Activated CD8-positive, alpha-beta memory T cell treated with anti-CD3 and anti-CD28 coated beads for 4 hours (primary cell): ENCODE results near the gene UBXN11.
A peak's percentile ranks its signal among the peaks of the same experiment; 100 is the strongest.

Experiments used
- DNase-seq, 2 donors: peaks; one replicate each; pipeline ENCODE4 v3.0.0-alpha.2; 2020; ENCODE audit warnings: low read depth in 2 of 2

The UBXN11 gene

DNA sequence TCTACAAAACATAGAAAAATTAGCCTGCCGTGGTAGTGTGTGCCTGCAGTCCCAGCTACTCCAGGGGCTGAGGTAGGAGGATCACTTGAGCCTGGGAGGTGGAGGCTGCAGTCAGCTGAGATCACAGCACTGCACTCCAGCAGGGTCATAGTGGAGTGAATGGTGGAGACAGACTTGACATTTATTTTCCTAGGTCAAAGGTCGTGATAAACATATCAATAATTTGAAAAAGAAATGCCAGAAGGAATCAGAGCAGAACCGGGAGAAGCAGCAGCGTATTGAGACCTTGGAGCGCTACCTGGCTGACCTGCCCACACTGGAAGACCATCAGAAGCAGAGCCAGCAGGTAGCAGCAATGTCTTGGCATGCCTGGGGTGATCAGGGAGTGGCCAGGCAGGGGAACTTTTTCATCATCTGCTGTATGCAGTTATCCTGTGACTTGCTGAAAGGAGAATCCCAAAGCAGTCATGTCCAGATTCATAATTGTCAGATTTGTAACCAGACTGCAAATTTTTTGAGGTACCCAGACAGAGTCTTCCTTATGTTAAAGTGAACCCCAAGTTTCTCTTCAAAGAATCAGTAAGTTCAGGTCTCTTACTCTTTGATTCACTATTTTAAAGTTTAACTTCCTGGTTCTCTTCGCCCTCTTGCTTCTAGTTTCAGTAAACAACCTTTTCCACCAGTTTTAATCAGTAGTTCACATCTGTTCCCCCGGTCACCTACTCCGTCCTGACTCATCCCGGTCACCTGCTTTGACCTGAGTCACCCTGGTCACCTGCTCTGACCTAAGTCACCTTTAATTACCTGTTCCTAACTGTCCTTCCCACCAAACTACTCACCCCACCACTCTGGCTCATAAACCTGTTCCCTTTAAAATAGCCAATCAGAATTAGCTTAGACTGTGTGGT, 37.9 kb downstream of the UBXN11 start:
- no peak for DNase-seq

GRCh38 chr1:26265405-26265804, 41.0 kb downstream of the UBXN11 start:
- DNase-seq: no peak

DNA sequence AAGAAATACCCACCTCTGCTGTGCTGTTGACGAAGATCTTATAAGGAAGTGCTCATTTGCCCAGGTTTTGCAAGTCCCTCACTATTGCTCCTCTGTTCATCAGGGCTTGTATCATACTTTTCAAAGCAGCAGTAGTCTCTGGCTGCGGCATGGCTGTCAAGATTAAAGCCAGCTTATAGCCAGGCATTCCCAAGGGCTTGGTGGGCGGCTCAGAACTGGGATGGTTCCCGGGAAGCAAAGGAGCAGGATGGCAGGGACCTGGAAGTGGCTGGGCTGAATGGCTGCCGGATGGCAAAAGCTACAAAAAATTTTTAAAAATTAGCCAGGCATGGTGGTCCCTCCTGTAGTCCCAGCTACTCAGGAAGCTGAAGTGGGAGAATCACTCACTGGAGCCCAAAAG, 43.2 kb downstream of the UBXN11 start:
- no peak for DNase-seq

DNA sequence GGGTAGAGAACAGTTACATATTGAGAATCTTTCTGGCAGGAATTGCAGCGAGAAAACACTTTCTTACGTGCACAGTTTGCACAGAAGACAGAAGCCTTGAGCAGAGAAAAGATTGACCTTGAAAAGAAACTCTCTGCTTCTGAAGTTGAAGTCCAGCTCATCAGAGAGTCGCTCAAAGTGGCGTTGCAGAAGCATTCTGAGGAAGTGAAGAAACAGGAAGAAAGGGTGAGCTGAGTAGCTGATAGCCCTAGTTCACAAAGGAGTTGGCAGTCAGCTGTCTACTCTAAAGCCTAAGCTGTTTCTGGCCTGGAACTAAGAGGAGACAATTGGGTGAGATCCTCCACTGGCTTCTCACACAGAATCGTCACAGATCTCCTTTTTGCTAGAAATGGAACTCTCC, 46.9 kb downstream of the UBXN11 start:
- DNase-seq: no peak

GRCh38 chr1:26259005-26259404, 47.4 kb downstream of the UBXN11 start:
- DNase-seq: no peak

DNA sequence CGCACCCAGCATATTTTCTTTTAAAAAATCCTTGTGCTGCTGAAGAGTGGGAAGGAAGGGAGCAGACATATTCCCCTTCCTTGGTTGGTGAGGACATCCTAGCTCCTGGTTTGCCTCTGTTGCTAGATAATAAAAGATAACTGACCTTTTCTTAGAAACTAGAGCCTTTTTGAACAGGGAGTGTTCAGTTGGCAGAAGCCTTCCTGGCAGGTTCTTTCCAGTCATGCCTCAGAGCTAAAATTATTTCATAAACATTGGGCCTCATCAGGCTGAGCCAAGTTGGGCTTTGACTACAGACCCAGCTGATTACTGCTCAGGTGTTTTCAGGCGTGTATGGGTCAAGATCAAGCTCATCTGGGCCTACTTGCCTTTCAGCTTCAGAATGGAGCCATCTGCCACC, 49.2 kb downstream of the UBXN11 start:
- DNase-seq: no peak

- no peak for DNase-seq
Observed at GRCh38 chr1:26254404-26254803, 52.0 kb downstream of the UBXN11 start.

DNA sequence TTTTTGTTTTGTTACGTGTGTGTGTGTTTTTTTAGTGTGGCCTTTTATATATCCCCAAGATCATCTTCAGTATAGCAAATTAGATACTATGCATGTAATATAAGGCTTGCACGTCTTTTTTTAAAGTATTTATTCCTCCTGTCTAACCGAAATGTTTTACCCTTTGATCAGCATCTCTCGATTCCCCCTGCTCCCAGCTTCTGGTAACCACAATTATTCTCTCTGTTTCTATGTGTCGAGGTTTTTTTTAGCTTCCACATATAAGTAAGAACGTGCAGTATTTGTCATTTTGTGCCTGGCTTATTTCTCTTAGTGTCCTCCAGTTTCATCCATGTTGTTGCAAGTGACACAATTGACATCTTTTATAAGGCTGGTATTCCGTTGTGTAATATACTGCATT, 53.7 kb downstream of the UBXN11 start:
- DNase-seq: no peak

GRCh38 chr1:26239936-26240335, 66.5 kb downstream of the UBXN11 start:
- DNase-seq: no peak

GRCh38 chr1:26237230-26237966, 69.0 kb downstream of the UBXN11 start:
- no peak for DNase-seq

DNA sequence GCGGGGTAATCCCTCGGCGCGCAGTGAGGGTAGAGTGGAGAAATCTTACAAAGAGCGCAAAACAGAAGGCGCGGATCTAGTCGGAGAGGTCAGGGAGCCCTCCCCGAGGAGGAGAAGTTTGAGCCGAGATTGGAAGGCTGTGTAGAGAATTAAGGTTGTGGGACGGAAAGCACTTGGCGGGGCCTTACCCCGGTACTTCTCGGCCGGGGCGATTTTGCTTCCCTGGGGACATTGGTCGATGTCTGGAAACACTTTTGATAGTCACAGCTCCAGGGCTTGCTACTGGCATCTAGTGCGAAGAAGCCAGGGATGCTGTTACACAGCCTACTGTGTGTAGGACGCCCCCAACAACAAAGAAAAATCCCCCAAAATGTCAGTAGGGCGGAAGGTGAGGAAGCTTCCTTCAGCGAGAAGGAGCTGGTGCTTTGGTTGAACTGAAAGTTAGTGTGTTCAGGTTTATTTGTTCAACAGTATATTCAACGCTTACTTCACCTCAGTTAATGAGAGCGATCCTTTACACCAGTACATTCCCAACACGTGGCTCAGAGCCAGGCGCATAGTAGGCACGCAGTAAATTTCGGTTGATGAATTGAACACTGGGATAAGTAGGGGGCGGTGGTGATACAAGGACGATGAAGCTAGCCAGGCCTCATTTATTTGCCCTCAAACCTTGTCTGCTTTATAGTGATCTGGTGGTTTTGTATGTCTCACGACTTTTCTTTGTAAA, 71.6 kb downstream of the UBXN11 start:
- DNase-seq: peak in 1 of 2 donors; percentile 5

DNA sequence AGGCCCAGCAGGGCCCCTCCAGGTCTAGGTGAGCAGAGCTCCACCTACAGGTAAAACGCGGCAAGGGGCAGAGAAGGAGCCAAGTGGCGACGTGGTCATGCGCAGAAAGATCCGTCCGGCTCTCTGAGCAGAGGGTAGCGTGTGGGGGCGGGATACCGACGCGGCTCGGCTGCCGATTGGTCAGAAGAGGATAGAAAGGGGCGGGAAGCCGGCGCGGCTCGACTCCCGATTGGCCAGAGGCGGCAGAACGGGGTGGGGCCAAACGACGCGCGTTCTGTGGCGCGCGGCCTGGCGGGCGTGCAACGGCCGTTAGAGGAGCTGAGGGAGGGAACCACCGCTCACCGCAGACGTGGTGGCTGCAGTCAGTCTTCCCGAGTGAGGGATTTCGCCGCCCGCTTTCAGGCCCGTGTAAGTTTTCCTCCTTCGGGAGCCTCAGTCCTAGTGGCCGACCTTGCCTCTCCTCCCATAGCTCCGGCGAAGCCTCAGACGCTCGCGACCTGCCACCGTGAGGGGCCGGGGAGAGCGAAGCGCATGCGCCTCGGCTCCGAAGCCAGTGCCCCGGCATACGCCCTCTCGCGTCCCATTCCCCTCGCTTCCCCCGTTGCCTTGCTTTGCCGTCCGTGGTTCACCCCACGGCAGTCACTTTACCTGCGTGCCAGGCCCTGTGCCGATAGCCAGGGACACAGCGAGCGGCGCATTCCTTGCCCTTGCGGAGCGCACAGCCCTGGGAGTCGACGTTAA, 72.4 kb downstream of the UBXN11 start, which contains the start of gene CEP85:
CEP85 (plus strand) TSS at position 298 of the 741 bp plus-strand sequence. CDS start 5,584 bp downstream, outside the sequence.
- DNase-seq: peak; percentile 96 to 97
